ENCODE measurements around the gene OGFR.

Gene OGFR

GRCh38 chr20:62799459-62799858 is 5.2 kb upstream of the OGFR start:
- Histone ChIP-seq H3K9ac (ENCODE audit: low read depth, low read length) (no peak overlapping the region), H3K4me1 (ENCODE audit: control insufficient read depth, insufficient read depth, low read length) (no peaks in the 10 kb centered on the region), H3K4me3 (ENCODE audit: low read depth, low read length) (no peak overlapping the region), H3K36me3 (ENCODE audit: control insufficient read depth, insufficient read depth, low read length) (peaks cover 22% of the 10 kb centered on the region), H3K27me3 (ENCODE audit: control insufficient read depth, insufficient read depth, low read length) (peaks cover 4% of the 10 kb centered on the region), H3K9me3 (ENCODE audit: control insufficient read depth, insufficient read depth, low read length) (no peaks in the 10 kb centered on the region)

- no peak overlapping the region for H3K9ac ChIP-seq (ENCODE audit: low read depth, low read length)
- no peak overlapping the region for H3K4me3 ChIP-seq (ENCODE audit: low read depth, low read length)
- peaks cover 4% of the 10 kb centered on the region for H3K27me3 ChIP-seq (ENCODE audit: control insufficient read depth, insufficient read depth, low read length)
- no peaks in the 10 kb centered on the region for H3K4me1 ChIP-seq (ENCODE audit: control insufficient read depth, insufficient read depth, low read length)
- H3K9me3 ChIP-seq (ENCODE audit: control insufficient read depth, insufficient read depth, low read length), result no peaks in the 10 kb centered on the region
- peaks cover 22% of the 10 kb centered on the region for H3K36me3 ChIP-seq (ENCODE audit: control insufficient read depth, insufficient read depth, low read length)
Measured at GRCh38 chr20:62799873-62800272, 4.8 kb upstream of the OGFR start.

DNA sequence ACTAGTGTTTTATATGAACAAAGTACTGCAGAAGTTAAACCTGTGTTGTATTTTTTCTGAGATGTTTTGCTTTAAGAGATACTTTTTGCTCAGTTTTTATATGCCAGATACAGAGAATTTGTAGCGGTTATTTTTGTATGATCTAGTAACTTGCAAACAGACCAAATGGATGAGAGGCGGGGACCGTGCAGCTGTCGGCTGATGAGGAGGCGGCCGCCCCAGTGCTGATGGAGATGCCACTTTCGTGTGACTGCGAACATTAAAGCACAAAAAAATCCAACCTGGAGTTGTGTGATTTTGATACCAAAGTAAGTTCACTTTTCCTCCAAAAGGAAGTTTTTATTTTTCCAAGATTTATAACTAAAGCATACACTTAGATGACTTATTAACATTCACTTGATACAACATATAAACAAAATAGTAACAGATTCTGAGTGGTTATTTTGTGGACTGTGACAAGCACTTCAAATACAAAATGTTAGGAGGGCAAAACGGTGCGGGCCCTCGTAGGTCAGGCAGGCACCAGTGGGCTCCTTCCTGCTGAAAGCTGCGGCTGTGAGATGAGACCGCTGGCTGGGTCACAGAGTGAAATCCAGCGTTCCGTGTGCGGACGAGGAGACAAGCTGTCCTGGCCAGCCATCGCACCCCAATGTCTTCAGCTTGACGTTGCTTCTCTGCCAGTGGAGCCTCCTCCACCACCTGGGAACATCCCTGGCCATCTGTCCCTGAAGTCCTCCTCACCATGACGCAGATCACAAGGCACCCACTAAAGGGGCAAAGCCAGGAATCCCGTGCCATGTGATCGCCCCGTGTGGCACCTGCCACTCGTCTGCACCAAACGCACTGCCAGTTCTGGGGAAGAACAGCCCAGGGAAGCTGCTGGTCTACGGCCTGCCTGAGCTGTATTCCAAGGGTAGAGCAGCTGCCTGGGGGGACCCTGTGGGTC is 4.0 kb upstream of the OGFR start:
- Histone ChIP-seq H3K4me3 (ENCODE audit: low read depth, low read length) (no peak overlapping the region), H3K9ac (ENCODE audit: low read depth, low read length) (no peak overlapping the region), H3K9me3 (ENCODE audit: control insufficient read depth, insufficient read depth, low read length) (no peaks in the 10 kb centered on the region), H3K36me3 (ENCODE audit: control insufficient read depth, insufficient read depth, low read length) (peaks cover 22% of the 10 kb centered on the region), H3K27me3 (ENCODE audit: control insufficient read depth, insufficient read depth, low read length) (peaks cover 2% of the 10 kb centered on the region), H3K4me1 (ENCODE audit: control insufficient read depth, insufficient read depth, low read length) (no peaks in the 10 kb centered on the region)

- Histone ChIP-seq H3K4me1 (ENCODE audit: control insufficient read depth, insufficient read depth, low read length) (peaks cover 2% of the 10 kb centered on the region), H3K36me3 (ENCODE audit: control insufficient read depth, insufficient read depth, low read length) (peaks cover 22% of the 10 kb centered on the region), H3K9ac (ENCODE audit: low read depth, low read length) (no peak overlapping the region), H3K4me3 (ENCODE audit: low read depth, low read length) (no peak overlapping the region), H3K27me3 (ENCODE audit: control insufficient read depth, insufficient read depth, low read length) (peaks cover 2% of the 10 kb centered on the region), H3K9me3 (ENCODE audit: control insufficient read depth, insufficient read depth, low read length) (no peaks in the 10 kb centered on the region)
Measured at GRCh38 chr20:62801284-62802010, 3.2 kb upstream of the OGFR start.

DNA sequence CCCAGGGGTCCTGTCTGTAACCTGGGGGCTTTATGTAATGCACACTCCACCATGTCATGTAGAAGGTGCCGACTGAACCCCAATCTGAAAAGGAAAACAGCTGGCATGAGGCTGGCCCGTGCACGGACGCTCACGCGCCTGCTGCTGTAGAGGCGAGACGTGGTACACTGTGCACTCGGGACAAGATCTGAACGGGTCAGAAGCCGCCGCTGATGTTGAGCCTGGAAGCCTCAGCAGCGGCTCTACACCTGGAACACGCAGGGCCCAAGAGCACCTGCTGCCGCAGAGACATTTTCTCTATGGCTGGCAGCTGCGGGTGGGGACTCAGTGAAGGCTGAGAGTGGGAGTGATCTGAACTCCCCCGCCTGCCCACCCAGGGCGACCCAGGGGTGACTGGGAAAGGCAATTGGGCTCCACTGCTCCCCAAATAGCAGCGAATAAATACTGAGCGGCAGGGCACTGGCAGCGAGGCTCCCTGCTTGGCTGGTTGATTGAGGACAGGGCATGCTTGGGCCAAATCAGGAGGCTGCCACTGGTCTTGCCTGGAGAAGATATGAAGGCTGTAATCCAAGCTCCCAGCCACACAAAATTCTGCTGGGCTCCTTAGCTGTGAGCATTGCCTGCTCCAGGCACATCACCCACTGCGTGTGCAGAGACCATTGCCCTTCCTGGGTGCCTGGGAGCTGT is 2.5 kb upstream of the OGFR start:
- peaks cover 22% of the 10 kb centered on the region for H3K36me3 ChIP-seq (ENCODE audit: control insufficient read depth, insufficient read depth, low read length)
- peaks cover 2% of the 10 kb centered on the region for H3K4me1 ChIP-seq (ENCODE audit: control insufficient read depth, insufficient read depth, low read length)
- H3K9me3 ChIP-seq (ENCODE audit: control insufficient read depth, insufficient read depth, low read length), result no peaks in the 10 kb centered on the region
- H3K27me3 ChIP-seq (ENCODE audit: control insufficient read depth, insufficient read depth, low read length), result peaks cover 2% of the 10 kb centered on the region
- no peak overlapping the region for H3K9ac ChIP-seq (ENCODE audit: low read depth, low read length)
- H3K4me3 ChIP-seq (ENCODE audit: low read depth, low read length), result no peak overlapping the region

GRCh38 chr20:62804021-62804626 is 511 bp upstream of the OGFR start:
- Histone ChIP-seq H3K9ac (ENCODE audit: low read depth, low read length) (no peak overlapping the region), H3K4me1 (ENCODE audit: control insufficient read depth, insufficient read depth, low read length) (peaks cover 2% of the 10 kb centered on the region), H3K9me3 (ENCODE audit: control insufficient read depth, insufficient read depth, low read length) (no peaks in the 10 kb centered on the region), H3K27me3 (ENCODE audit: control insufficient read depth, insufficient read depth, low read length) (peaks cover 2% of the 10 kb centered on the region), H3K4me3 (ENCODE audit: low read depth, low read length) (peak overlapping the region; percentile 48), H3K36me3 (ENCODE audit: control insufficient read depth, insufficient read depth, low read length) (peaks cover 22% of the 10 kb centered on the region)

DNA sequence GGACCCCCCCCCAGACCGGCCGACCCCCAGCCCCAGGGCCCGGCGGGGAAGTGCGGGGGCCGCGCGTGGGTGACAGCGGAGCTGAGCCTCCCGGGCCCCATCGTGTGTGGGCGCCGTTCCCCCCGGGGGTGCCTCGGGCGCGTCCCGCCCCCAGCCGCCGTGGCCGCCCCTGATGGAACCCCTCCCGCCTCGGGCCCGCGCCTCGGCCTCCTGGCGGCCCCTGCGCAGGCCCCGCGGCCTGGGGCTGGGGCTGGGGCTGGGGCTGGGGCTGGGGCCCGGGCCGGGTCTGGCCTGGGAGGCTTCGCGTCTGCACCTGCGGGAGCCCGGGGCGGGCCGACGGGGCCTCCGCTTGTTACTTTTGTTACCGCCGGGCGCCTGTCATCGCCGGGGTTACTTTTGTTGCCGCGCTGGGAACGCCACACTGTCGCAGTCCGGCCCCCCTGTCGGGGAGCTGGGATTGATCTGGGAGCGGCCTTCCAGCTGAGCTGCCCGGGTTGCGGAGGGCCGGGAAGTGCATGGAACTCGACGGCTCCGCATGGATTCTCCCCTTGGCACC is 598 bp downstream of the OGFR start:
- Histone ChIP-seq H3K27me3 (ENCODE audit: control insufficient read depth, insufficient read depth, low read length) (peaks cover 2% of the 10 kb centered on the region), H3K9me3 (ENCODE audit: control insufficient read depth, insufficient read depth, low read length) (no peaks in the 10 kb centered on the region), H3K9ac (ENCODE audit: low read depth, low read length) (peak overlapping the region; percentile 37), H3K4me3 (ENCODE audit: low read depth, low read length) (peak overlapping the region; percentile 76), H3K36me3 (ENCODE audit: control insufficient read depth, insufficient read depth, low read length) (peaks cover 27% of the 10 kb centered on the region), H3K4me1 (ENCODE audit: control insufficient read depth, insufficient read depth, low read length) (peaks cover 2% of the 10 kb centered on the region)

GRCh38 chr20:62805711-62806382 is 1.2 kb downstream of the OGFR start:
- Histone ChIP-seq H3K4me3 (ENCODE audit: low read depth, low read length) (peak overlapping the region; percentile 76), H3K9me3 (ENCODE audit: control insufficient read depth, insufficient read depth, low read length) (no peaks in the 10 kb centered on the region), H3K27me3 (ENCODE audit: control insufficient read depth, insufficient read depth, low read length) (peaks cover 2% of the 10 kb centered on the region), H3K4me1 (ENCODE audit: control insufficient read depth, insufficient read depth, low read length) (peaks cover 2% of the 10 kb centered on the region), H3K36me3 (ENCODE audit: control insufficient read depth, insufficient read depth, low read length) (peaks cover 31% of the 10 kb centered on the region), H3K9ac (ENCODE audit: low read depth, low read length) (peak overlapping the region; percentile 37)

GRCh38 chr20:62806383-62807050 is 1.9 kb downstream of the OGFR start:
- peaks cover 2% of the 10 kb centered on the region for H3K4me1 ChIP-seq (ENCODE audit: control insufficient read depth, insufficient read depth, low read length)
- peaks cover 2% of the 10 kb centered on the region for H3K27me3 ChIP-seq (ENCODE audit: control insufficient read depth, insufficient read depth, low read length)
- peaks cover 33% of the 10 kb centered on the region for H3K36me3 ChIP-seq (ENCODE audit: control insufficient read depth, insufficient read depth, low read length)
- H3K4me3 ChIP-seq (ENCODE audit: low read depth, low read length), result no peak overlapping the region
- H3K9me3 ChIP-seq (ENCODE audit: control insufficient read depth, insufficient read depth, low read length), result no peaks in the 10 kb centered on the region
- no peak overlapping the region for H3K9ac ChIP-seq (ENCODE audit: low read depth, low read length)

- peaks cover 2% of the 10 kb centered on the region for H3K27me3 ChIP-seq (ENCODE audit: control insufficient read depth, insufficient read depth, low read length)
- H3K9me3 ChIP-seq (ENCODE audit: control insufficient read depth, insufficient read depth, low read length), result no peaks in the 10 kb centered on the region
- no peak overlapping the region for H3K9ac ChIP-seq (ENCODE audit: low read depth, low read length)
- H3K4me1 ChIP-seq (ENCODE audit: control insufficient read depth, insufficient read depth, low read length), result peaks cover 2% of the 10 kb centered on the region
- H3K4me3 ChIP-seq (ENCODE audit: low read depth, low read length), result no peak overlapping the region
- peaks cover 44% of the 10 kb centered on the region for H3K36me3 ChIP-seq (ENCODE audit: control insufficient read depth, insufficient read depth, low read length)
Measured at GRCh38 chr20:62807444-62808210, 3.0 kb downstream of the OGFR start.

All from iPS-15b (cell line).